A204.1 (cell line): ENCODE results near the gene SETDB1.
"Not testable (repeated sequence)": the region's sequence is repeated elsewhere in the genome, so short reads cannot be mapped to it uniquely, and the experiment has no call there.

Experiments used
- FAIRE-seq: peaks from 2 replicates; lab custom pipeline; 2012; peaks lifted over from hg19 to GRCh38; lab: Jason Lieb, UNC

The SETDB1 gene

DNA sequence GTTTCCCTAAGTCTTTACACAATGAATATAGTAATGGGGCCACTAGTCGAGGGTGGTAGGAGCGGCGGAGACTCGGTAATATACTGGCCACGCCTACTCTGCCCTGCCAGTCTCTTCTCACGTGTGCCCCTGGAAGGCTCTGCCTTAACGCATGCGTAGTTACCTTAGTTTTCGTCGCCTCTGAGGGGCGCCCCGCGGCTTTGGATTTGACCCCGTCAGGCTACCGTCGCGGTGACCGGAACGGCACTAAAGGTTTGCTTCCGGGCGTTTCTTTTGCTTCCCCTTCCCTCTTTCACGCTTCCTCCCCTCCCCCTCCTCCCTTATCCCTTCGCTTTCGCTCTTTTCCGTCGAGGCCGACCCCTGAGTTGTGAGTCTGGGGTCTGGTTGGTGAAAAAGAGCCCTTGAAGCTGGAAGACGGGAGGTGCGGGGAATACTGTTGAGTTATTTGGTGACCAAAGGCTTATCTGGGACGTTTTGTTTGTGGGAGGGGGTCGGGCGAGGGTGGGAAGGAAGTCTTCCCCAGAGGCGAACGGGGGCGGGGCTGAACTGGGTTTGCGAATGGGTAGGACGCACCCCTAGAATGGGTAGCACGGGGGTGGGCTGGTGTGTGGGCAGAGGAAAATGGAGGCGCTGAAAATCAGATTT, at the start of gene SETDB1:
Gene SETDB1 (plus strand): TSS at position 267 of the 645 bp plus-strand sequence. CDS start 1,352 bp downstream, outside the sequence.
- peak; percentile 96 for FAIRE-seq

DNA sequence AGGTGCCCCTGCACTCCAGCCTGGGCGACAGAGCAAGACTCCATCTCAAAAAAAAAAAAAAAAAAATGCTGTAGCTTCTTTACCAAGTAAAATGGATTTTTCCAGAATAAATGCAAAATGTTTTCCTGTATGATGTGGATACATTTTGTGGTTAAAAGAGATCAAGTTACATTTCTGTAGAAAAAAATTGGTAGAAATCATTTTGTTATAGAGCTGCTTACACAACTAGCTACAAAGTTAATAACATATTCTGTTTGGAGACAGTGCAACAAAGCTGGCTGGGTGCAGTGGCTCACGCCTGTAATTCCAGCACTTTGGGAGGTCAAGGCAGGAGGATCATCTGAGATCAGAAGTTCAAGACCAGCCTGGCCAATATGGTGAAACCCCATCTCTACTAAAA, 47.2 kb upstream of the SETDB1 start:
- FAIRE-seq: not testable (repeated sequence)

DNA sequence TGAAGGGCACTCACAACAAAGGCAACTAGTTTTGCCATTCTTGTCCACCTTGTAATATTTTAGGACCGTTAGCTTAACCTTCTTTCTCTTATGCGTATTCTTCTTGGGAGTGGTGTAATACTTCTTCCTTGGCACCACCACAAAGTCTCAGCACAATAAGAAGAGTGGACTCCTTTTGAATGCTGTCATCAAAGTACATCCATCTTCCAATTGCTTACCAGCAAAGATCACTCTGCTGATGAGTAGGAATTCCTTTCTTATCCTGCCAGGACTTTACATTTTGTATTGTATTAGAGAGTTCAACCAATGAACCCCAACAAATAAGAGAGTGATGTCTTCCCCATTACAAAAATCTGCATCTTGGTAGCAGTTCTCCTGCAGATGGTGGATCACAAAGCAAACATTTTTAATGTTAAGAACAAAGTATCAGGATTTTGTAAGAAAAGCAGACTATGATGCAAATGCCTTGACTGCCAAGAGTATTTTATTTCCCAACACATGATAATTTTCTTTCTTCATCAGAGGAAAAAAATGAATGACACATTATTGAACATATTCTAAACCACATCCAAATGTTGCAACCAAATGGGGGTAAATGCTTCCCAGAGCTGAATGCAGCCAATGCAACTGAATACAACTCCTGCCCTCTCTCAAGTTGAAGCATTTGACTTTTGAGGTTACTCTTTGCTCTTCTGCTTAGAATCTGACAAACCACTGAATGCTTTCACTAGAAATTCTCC, 44.7 kb upstream of the SETDB1 start:
- FAIRE-seq: no peak

DNA sequence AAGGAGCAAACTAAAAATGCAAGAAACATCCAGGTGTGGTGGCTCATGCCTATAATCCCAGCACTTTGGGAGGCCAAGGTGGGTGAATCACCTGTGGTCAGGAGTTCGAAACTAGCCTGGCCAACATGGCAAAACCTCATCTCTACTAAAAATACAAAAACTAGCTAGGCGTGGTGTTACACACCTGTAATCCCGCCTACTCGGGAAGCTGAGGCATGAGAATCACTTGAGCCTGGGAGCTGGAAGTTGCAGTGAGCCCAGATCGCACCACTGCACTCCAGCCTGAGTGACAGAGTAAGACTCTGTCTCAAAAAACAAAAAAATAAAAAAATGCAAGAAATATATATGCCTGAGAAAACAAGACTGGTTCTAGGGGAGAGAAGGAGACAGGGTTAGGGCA, 43.0 kb upstream of the SETDB1 start:
- not testable (repeated sequence) for FAIRE-seq

DNA sequence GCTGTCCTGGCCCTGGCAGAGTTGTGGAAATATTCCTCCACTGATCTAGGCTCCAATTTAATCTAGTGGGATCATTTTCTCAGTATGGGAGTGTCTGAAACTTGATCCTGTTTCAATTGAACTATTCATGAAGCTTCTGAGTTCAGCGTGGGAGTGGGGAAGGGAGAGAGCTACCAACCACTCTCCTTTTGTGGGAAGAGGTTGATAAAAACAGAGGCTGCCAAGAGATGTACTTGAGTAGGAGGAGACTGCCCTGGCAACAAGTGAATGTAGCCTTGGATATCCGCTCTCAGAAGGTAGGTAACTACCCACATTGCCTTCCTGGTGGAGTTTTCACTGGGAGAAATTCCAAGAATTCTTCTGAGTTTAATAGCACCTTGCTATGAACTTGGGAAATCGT, 39.1 kb upstream of the SETDB1 start, which contains the start of gene CTXND2:
Gene CTXND2 (plus strand): TSS at position 119 of the 400 bp plus-strand sequence. CDS start 25,179 bp downstream, outside the sequence.
- FAIRE-seq: no peak

DNA sequence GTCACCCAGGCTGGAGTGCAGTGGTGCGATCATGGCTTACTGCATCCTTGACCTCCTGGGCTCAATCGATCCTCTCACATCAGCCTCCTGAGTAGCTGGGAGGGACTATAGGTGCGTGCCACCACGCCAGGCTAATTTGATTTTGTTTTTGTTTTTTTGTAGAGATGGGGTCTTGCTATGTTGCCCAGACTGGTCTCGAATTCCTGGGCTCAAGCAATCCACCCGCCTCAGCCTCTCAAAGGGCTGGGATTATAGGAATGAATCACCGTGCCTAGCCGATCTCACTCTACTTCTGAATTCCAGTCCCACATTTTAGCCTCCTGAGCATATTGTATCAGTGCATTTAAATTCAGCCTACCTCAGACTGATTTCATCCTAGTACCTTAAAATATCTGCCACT, 37.4 kb upstream of the SETDB1 start:
- FAIRE-seq: no peak

DNA sequence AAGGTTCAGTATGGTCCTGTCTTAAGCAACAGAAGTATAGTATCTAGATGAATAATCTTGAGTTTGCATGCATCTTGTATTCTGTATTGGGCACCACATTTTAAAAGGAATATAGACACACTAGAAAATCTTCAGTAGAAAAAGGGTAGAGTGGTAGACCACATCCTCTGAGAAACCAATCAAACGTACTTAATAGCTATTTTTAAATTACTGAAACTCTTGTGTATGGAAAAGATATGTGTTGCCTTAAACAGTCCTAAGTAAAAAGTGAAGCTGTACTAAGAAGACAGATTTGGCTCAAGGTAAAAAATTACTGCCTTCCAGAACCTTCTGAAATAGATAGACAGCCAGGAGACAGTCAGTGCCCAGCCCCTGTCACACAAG, 36.1 kb upstream of the SETDB1 start:
- FAIRE-seq: no peak

DNA sequence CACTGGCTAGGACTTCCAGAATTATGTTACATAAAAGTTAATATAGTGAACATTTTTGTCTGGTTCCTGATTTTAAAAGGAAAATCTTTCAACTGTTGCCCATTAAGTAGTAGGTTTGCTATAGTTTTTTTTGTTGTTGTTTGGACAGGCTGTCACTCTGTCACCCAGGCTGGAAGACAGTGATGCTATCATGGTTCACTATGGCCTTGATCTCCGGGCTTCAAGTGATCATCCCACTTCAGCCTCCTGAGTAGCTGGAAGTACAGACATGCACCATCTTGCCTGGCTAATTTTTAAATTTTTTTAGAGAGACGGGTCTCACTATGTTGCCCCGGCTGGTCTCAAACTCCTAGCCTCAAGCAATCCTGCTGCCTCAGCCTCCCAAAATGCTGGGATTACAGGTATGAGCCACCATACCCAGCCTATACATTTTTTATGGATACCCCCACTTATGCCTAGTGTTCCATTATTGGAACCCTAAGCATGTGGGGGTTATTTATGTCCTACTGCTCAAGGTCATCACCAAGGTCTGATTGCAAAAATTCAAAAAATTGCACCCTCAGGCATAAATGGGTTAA, 32.7 kb upstream of the SETDB1 start:
- no peak for FAIRE-seq

DNA sequence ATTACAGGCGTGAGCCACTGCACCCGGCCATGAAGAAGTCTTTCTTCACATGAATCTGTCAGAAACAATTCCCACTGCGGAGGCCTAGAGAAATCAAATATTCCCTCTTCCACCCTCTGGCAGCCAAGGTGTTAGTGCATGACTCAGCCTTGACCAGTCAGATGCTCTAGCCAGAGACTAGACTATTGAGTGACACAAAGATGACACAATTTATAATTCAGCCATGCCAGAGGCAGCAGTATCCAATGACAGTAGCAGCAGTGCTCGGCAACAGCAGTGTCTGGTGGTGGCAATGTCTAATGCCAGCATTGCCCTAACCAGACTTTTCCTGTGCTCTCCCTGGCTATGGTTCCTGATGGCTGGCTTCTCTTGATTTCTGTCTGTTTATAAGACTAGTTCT, 30.5 kb upstream of the SETDB1 start:
- no peak for FAIRE-seq

DNA sequence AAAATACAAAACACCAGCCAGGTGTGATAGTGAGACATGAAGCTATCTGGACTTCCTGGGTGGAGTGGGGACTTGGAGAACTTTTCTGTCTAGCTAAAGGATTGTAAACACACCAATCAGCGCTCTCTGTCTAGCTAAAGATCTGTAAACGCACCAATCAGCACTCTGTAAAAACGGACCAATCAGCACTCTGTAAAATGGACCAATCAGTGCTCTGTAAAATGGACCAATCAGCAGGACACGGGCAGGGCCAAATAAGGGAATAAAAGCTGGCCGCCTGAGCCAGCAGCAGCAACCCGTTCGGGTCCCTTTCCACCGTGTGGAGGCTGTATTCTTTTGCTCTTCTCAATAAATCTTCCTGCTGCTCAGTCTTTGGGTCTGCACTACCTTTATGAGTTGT, 26.4 kb upstream of the SETDB1 start:
- not testable (repeated sequence) for FAIRE-seq

DNA sequence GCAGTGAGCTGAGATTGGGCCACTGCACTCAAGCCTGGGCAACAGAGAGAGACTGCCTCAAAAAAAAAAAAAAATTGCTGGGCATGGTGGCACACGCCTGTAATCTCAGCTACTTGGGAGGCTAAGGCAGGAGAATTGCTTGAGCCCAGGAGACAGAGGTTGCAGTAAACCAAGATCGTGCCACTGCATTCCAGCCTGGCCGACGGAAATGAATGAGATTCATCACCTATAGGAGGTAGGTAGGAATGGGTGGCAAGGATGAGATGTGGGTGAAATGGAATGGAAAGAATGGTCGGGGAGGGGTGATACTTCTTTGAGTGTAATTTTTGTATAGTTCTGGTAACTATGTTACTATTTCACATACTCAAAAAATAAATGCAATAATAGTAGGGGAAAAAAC, 23.8 kb upstream of the SETDB1 start:
- no peak for FAIRE-seq

DNA sequence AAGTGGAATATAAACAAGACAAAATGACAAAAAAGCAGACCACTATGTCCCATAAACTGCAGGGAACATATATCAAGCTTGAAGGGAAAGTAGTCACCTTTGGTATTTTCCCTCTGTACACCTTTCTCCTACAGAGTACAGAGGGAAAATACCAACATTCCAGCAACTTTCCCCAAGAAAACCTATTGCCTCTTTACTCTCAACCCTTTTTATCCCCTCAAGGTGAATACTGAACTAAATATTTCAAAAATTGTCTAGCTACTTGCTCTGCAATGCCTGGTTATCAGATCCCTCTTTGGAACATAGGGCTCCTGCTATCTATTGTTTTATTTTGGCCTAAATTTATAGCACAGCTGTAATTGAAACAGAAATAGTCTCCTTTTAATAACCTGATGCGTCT, 23.4 kb upstream of the SETDB1 start:
- no peak for FAIRE-seq

DNA sequence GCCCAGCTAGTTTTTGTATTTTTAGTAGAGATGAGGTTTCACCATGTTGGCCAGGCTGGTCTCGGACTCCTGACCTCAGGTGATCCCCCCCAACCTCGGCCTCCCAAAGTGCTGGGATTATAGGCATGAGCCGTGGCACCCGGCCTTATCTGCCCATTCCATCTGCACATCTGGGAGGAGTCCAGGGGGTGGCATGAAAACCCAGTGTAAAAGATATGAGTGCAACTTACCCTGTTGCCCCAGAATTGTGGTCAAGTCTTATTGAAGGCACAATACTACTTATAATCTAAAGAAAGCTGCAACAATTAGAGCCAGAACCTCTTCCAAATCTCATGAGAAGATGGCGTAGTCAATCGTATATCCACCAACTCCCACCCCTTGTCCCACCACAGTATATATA, 20.9 kb upstream of the SETDB1 start:
- no peak for FAIRE-seq

DNA sequence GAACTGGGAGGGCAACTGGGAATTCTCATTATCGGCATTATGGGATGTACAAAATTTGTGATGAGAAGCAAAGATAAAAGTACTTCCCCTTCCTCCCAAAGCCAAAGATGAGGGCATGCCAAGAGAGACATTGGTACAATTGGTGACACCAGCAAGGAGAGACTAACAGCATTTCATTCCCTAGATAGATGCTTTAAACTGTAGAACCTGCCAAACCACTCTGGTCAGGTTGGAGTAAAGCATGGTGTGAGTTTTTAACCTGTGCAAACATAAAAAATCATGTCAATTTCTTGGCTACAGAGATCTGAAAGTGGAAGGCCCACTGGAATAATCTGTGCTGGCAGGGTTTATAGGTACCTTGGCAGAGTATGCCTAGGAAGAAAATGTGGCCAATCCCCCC, 19.8 kb upstream of the SETDB1 start:
- no peak for FAIRE-seq

DNA sequence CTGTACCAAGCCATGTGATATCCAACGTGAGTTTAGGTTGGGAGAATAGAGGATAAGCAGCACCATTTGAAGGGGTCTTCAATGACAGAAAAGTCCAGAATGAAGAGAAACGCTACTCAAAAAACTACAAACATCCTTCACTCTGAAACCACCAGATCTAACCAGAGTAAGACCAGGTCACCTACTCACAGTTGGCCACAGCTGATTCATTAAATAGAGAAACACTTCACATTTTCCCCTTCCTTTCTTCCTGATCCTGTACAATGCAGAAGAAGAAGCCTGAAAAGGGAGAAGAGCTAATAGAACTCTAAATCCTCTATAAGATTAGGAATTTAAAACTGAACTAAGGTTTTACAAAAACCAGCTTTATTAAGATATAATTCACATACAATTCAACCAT, 19.4 kb upstream of the SETDB1 start:
- no peak for FAIRE-seq

DNA sequence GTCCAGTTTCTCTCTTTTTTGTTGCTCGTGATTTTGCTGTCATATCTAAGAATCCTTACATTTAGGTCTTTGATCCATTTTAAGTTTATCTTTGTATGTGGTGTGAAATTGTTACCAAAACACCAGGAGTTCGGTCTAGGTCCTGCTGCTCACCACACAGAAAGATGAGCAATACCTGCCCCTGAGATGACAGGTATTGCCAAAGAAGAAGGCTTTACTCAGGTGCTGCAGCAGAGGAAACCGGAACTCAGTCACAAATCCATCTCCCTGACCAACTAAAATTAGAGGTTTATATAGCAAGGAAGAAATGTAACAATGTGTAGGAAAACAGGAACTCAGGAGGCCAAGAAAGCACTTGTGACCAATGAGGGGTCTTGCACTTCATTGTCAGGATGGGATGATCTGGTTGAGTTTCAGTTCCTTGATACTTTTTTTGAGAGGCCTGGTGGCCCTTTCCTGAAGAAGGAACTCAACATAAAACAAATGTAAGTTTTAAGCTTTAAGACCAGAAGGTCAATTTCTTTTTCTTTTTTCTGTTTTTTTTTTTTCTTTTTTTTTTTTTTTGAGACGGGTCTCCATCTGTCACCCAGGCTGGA, 16.5 kb upstream of the SETDB1 start:
- no peak for FAIRE-seq

DNA sequence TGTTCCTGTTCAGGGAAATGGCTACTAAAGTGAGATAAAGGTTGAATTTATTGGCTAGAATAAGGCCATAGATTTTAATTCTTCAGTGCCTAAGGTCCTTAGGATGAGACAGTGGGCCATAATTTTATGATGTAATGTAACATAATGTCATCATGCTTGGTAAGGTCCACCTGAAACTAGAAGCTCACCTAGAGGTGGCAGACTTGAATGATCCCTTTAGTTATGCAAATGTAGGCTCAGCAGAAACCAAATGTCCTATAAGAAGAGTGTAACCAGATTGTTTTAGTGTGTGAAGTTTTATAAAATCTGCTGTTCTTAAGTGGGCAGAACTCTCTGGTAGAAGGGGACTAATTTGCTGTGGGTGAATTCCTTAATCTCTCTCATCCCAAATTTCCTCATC, 13.5 kb upstream of the SETDB1 start:
- FAIRE-seq: no peak

DNA sequence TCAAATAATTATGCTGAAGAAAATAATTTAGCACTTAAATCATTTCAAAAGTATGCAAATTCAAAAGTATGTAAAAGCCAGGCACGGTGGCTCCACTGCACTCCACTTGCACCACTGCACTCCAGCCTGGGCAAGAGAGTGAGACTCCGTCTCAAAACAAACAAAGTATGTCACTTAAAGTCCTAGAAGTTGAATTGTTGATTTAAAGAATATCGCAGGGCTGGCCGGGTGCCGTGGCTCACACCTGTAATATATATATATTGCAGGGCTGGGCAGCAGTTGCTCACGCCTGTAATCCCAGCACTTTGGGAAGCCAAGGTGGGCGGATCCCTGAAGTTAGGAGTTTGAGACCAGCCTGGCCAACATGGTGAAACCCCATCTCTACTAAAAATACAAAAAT, 8.8 kb upstream of the SETDB1 start:
- FAIRE-seq: no peak

DNA sequence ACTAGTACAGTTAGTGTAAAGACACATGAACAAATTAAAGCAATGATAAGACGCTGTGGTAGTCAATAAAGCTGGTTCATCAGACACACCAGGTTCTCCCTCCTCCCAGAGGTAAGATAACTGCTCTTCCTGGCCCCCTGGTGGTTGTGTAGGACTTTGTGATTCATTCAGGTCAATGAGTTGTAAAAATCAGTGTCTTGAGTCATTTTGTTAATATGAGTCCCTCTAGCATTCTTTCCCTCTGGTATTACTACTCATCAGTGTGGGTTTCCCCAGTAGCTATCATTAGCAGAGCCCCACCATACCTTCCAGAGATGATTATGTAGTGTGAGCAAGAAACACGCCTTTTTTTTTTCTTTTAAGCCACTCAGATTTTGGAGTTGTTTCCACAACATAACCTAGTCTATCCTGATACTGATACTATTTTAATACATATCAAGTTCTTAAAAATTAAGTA, 3.6 kb upstream of the SETDB1 start:
- FAIRE-seq: peak; percentile 43

DNA sequence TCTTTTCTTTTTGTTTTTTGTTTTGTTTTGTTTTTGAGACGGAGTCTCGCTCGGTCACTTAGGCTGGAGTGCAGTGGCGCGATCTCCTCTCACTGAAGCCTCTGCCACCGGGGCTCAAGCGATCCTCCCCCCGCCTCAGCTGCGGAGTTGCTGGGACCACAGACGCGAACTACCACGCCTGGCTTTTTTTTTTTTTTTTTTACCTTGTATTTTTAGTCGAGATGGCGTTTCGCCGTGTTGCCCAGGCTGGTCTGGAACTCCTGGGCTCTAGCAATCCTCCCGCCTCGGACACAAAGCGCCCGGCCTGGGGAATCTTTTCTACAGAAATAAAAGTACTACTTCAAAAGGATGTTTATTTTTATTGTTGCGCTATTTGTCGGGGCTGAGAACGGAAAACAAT, 1.1 kb upstream of the SETDB1 start:
- no peak for FAIRE-seq

DNA sequence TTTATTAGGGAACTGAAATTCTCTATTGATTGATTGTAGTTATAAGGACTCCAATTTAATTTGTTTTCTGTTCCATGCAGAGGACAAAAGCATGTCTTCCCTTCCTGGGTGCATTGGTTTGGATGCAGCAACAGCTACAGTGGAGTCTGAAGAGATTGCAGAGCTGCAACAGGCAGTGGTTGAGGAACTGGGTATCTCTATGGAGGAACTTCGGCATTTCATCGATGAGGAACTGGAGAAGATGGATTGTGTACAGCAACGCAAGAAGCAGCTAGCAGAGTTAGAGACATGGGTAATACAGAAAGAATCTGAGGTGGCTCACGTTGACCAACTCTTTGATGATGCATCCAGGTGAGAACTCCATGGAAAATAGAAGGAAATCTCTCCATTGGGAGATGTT, 1.5 kb downstream of the SETDB1 start:
- no peak for FAIRE-seq

DNA sequence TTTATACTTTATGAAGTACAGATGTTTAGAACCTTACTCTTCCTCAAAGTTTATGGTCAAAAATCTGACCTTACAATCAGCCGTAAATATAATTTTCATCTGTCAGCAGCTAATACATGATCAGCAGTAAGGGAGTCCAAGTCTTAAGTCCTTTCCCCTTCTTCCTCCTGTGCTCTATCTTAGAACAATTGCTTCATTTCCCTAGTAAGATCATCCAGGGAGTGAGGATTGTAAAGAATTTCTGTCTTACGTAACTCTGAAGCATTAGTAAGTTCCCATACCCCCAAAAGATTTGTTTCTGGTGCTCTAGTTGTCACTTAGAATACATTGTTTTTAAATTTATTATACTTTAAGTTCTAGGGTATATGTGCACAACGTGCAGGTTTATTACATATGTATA, 2.1 kb downstream of the SETDB1 start:
- no peak for FAIRE-seq

DNA sequence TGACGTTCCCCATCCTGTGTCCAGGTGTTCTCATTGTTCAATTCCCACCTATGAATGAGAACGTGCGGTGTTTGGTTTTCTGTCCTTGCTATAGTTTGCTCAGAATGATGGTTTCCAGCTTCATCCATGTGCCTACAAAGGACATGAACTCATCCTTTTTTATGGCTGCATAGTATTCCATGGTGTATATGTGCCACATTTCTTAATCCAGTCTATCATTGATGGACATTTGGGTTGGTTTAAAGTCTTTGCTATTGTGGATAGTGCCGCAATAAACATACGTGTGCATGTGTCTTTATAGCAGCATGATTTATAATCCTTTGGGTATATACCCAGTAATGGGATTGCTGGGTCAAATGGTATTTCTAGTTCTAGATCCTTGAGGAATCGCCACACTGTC, 2.6 kb downstream of the SETDB1 start:
- FAIRE-seq: not testable (repeated sequence)
